Fibroblast of pulmonary artery (primary cell): Measurements from ENCODE around the gene ACLY.
"Not testable (repeated sequence)": the region's sequence is repeated elsewhere in the genome, so short reads cannot be mapped to it uniquely, and the experiment has no call there.

ENCODE experiments used
- DNase-seq: peaks from one replicate; pipeline ENCODE4 v3.0.0-alpha.2; 2010; ENCODE audit warnings: low read depth
- H3K4me3 ChIP-seq: replicated peaks from 2 replicates; pipeline ENCODE4 v1.5.1; 2011; ENCODE audit warnings: low read depth, mild to moderate bottlenecking, control low read depth, low read length, moderate library complexity
- CTCF ChIP-seq: IDR thresholded peaks from 2 replicates; pipeline ENCODE4 v1.5.1; 2011; ENCODE audit warnings: mild to moderate bottlenecking, control low read depth, low read length, inconsistent platforms; ENCODE audit errors: missing control alignments

The ACLY gene

DNA sequence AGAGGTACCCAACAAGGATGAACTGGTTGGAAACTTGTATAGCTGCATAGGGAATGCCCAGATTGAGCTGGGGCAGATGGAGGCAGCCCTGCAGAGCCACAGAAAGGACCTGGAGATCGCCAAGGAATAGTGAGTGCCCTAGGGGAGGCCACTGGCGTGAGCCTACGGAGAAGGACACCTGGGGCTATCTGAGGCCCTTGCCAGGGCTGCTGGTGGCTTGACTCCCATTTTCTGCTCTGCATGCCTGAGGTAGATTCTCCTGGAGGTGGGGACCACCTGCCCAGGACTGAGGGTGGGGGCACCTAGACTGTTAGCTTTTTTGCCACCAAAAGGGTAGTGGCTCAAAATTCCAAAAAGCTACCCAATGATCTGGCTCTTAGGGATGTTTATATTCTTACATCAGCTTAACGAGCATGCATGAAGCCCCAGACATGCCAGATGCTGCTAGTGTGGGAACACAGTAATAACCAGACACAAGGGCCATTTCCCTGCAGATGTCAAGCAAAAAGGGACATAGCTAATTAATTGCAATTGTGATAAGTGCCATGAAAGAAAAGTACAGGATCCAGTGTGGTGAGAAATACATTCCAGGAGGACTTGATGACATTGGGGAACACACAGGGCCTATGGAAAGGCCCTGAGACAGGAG, 20.4 kb upstream of the ACLY start:
- no peak for DNase-seq
- no peak for TF ChIP-seq CTCF

GRCh38 chr17:41937970-41938954, 19.5 kb upstream of the ACLY start:
- no peak for DNase-seq
- no peak overlapping the region for H3K4me3 ChIP-seq
- no peak for TF ChIP-seq CTCF

More for the DNA sequence above, 20.4 kb upstream of the ACLY start:
- no peak overlapping the region for H3K4me3 ChIP-seq

DNA sequence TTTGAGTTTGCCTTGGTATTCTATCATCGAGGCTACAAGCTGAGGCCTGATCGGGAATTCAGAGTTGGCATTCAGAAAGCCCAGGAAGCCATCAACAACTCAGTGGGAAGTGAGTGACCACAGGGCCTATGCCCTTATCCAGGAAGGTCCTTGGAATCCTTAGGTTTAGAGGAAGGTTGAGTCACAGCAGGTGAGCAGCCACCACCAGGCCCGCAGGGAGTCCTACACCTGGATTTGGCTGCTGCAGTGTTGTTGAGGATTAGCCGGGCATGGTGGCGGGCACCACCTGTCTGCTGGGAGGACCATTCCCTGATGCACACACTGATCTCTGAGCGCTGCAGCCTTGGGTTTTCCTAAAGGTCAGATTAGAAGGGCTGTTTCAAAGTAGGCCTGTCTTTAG, 16.9 kb upstream of the ACLY start:
- no peak for TF ChIP-seq CTCF
- no peak for DNase-seq
- no peak overlapping the region for H3K4me3 ChIP-seq

- H3K4me3 ChIP-seq = no peak overlapping the region
- no peak for DNase-seq
- TF ChIP-seq CTCF = no peak
These were observed 14.2 kb upstream of the ACLY start for GRCh38 chr17:41932816-41933389.

DNA sequence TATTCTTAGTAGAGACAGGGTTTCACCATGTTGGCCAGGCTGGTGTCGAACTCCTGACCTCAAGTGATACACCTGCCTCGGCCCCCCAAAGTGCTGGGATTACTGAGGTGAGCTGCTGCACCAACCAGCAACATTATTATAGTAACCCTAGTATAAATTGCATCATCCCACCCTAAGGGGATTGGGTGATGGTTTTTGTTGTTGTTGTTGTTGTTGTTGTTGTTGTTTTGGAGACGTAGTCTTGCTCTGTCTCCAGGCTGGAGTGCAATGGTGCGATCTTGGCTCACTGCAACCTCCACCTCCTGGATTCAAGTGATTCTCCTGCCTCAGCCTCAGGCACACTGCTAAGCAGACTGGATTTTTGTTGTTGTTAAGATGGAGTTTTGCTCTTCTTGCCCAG, 13.0 kb upstream of the ACLY start:
- not testable (repeated sequence) for DNase-seq, H3K4me3 ChIP-seq

GRCh38 chr17:41930833-41931156, 12.0 kb upstream of the ACLY start:
- not testable (repeated sequence) for DNase-seq

DNA sequence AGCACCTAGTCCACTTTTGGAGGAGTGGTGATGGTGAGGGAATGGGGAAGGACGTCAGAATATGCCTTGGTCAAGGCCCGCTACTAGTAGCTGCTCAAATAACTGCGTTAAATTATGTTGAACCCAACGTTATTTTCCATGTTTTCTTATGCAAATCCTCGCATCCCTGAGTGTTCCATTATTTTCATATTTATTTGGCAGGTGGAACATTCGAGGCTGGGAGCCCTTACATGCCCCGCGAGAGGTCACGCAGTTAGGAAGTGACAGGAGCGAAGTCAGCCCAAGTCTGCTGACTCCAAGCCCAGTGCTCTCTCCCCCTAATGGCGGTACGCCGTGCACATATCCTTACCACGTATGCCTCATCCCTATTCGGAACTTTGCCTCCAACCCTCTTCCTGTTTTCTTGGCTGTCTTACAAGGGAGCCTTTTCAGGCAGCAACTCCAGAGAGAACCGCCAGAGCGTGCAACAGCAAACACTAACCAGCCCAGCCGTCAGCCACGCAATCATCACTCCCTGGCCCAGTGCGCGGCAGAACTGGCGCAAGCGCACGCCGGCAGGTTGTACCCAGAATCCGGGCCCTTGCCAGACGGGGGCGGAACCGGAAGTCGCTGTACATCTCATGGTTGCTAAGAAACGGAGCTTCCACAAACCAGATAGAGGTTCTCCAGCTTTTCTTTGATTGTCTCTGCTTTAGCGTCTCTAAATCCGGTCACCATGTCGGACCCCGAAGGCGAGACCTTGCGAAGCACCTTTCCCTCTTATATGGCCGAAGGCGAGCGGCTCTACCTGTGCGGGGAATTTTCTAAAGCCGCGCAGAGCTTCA, 11.5 kb upstream of the ACLY start, which contains the start of gene ODAD4:
Gene ODAD4 (plus strand): TSS at position 609 of the 824 bp plus-strand sequence. CDS start 107 bp downstream, at position 716.
- peak; percentile 57 for TF ChIP-seq CTCF
- peak; percentile 99 for DNase-seq
- H3K4me3 ChIP-seq = peak within 1 kb of the TSS; percentile 60

More at GRCh38 chr17:41930833-41931156, 12.0 kb upstream of the ACLY start:
- H3K4me3 ChIP-seq = peak overlapping the region; percentile 60
